OCI-LY1 (cell line): Measurements from ENCODE around the gene MAPK1IP1L.

Experiments used
- H2AFZ ChIP-seq: fragments of 200-600 bp; sonication (generic), shearing (Covaris generic); 2 replicates; pipeline ENCODE4 v1.6.0; 2014; ENCODE audit warnings: antibody characterized with exemption, mild to moderate bottlenecking, low read length
- H3F3A ChIP-seq: fragments of 200-600 bp; sonication (generic), shearing (Covaris generic); 2 replicates; pipeline ENCODE4 v1.6.0; 2014; ENCODE audit warnings: mild to moderate bottlenecking, antibody characterized with exemption, low read length, moderate library complexity; ENCODE audit not compliant: insufficient read depth
- H3K27ac ChIP-seq: fragments of 200-600 bp; sonication (generic); 2 replicates; pipeline ENCODE4 v1.5.1; 2014; ENCODE audit warnings: low read length, mixed run types, mild to moderate bottlenecking, low read depth; ENCODE audit not compliant: poor library complexity, severe bottlenecking
- H3K27me3 ChIP-seq: fragments of 200-600 bp; sonication (generic); 2 replicates; pipeline ENCODE4 v1.6.0; 2014; ENCODE audit warnings: antibody characterized with exemption, mild to moderate bottlenecking, low read length, moderate library complexity; ENCODE audit not compliant: insufficient read depth
- H3K36me3 ChIP-seq: fragments of 200-600 bp; sonication (generic); 2 replicates; pipeline ENCODE4 v1.6.1; 2014; ENCODE audit warnings: mild to moderate bottlenecking, antibody characterized with exemption, low read length, moderate library complexity, mixed read lengths; ENCODE audit not compliant: insufficient read depth
- H3K4me1 ChIP-seq: fragments of 200-600 bp; sonication (generic); 2 replicates; pipeline ENCODE4 v1.5.1; 2014; ENCODE audit warnings: mild to moderate bottlenecking, low read length, moderate library complexity; ENCODE audit not compliant: insufficient read depth, severe bottlenecking
- H3K4me2 ChIP-seq: fragments of 200-600 bp; sonication (generic), shearing (Covaris generic); 2 replicates; pipeline ENCODE4 v1.6.1; 2014; ENCODE audit warnings: low read length
- H3K4me3 ChIP-seq: fragments of 200-600 bp; sonication (generic); 2 replicates; pipeline ENCODE4 v1.5.1; 2014; ENCODE audit warnings: low read length, low read depth, mild to moderate bottlenecking, mixed read lengths; ENCODE audit not compliant: poor library complexity, severe bottlenecking
- H3K79me2 ChIP-seq: fragments of 200-600 bp; shearing (Covaris generic); 2 replicates; pipeline ENCODE4 v1.6.1; 2016; ENCODE audit warnings: mixed run types, low read length, mixed read lengths; ENCODE audit not compliant: insufficient read depth
- H3K9ac ChIP-seq: fragments of 200-600 bp; sonication (generic), shearing (Covaris generic); 2 replicates; pipeline ENCODE4 v1.6.1; 2014; ENCODE audit warnings: mild to moderate bottlenecking, low read length, mixed read lengths
- H3K9me2 ChIP-seq: fragments of 200-600 bp; sonication (generic), shearing (Covaris generic); 2 replicates; pipeline ENCODE4 v1.6.1; 2014; ENCODE audit warnings: low read depth, mild to moderate bottlenecking, low read length, mixed read lengths
- H3K9me3 ChIP-seq: fragments of 200-600 bp; shearing (Covaris generic); 2 replicates; pipeline ENCODE4 v1.6.1; 2014; ENCODE audit warnings: low read length, mixed read lengths
- H4K20me1 ChIP-seq: fragments of 200-600 bp; sonication (generic), shearing (Covaris generic); 2 replicates; pipeline ENCODE4 v1.6.0; 2016; ENCODE audit warnings: mild to moderate bottlenecking, low read length; ENCODE audit not compliant: insufficient read depth
- EZH2 ChIP-seq: fragments of 200-600 bp; sonication (generic), shearing (Covaris generic); IDR thresholded peaks from 2 replicates; pipeline ENCODE4 v1.8.0; 2017; ENCODE audit warnings: borderline replicate concordance, mixed run types, mild to moderate bottlenecking, antibody characterized with exemption, low read length, moderate library complexity, mixed read lengths
- TF ChIP-seq, protein P1 (sequence below): fragments of 200-600 bp; sonication (generic), shearing (Covaris generic); IDR thresholded peaks from 2 replicates; pipeline ENCODE4 v1.5.1; 2017; ENCODE audit warnings: mild to moderate bottlenecking, antibody characterized with exemption, low read length, moderate library complexity, mixed read lengths

The MAPK1IP1L gene

GRCh38 chr14:55105991-55106390 is 54.5 kb downstream of the MAPK1IP1L start:
- H3K27me3 ChIP-seq = no peaks in the 10 kb centered on the region
- H3K4me1 ChIP-seq = peaks cover 27% of the 10 kb centered on the region
- 0 out of 2 replicates have a peak, but pooled peaks cover 7% of the 10 kb centered on the region for H3K9me3 ChIP-seq
- H3F3A ChIP-seq = no peaks in the 10 kb centered on the region
- no peak overlapping the region for H3K9ac ChIP-seq
- no peaks in the 10 kb centered on the region for H3K9me2 ChIP-seq
- TF ChIP-seq, protein P1, sequence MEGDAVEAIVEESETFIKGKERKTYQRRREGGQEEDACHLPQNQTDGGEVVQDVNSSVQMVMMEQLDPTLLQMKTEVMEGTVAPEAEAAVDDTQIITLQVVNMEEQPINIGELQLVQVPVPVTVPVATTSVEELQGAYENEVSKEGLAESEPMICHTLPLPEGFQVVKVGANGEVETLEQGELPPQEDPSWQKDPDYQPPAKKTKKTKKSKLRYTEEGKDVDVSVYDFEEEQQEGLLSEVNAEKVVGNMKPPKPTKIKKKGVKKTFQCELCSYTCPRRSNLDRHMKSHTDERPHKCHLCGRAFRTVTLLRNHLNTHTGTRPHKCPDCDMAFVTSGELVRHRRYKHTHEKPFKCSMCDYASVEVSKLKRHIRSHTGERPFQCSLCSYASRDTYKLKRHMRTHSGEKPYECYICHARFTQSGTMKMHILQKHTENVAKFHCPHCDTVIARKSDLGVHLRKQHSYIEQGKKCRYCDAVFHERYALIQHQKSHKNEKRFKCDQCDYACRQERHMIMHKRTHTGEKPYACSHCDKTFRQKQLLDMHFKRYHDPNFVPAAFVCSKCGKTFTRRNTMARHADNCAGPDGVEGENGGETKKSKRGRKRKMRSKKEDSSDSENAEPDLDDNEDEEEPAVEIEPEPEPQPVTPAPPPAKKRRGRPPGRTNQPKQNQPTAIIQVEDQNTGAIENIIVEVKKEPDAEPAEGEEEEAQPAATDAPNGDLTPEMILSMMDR = no peak
- TF ChIP-seq EZH2 = no peak
- peaks cover 7% of the 10 kb centered on the region; the same call in 1 of the 2 replicates for H3K36me3 ChIP-seq
- H3K27ac ChIP-seq = no peak overlapping the region
- no peak overlapping the region for H2AFZ ChIP-seq
- H4K20me1 ChIP-seq = no peaks in the 10 kb centered on the region
- no peak overlapping the region for H3K4me2 ChIP-seq
- H3K79me2 ChIP-seq = no peaks in the 10 kb centered on the region
- H3K4me3 ChIP-seq = no peak overlapping the region

DNA sequence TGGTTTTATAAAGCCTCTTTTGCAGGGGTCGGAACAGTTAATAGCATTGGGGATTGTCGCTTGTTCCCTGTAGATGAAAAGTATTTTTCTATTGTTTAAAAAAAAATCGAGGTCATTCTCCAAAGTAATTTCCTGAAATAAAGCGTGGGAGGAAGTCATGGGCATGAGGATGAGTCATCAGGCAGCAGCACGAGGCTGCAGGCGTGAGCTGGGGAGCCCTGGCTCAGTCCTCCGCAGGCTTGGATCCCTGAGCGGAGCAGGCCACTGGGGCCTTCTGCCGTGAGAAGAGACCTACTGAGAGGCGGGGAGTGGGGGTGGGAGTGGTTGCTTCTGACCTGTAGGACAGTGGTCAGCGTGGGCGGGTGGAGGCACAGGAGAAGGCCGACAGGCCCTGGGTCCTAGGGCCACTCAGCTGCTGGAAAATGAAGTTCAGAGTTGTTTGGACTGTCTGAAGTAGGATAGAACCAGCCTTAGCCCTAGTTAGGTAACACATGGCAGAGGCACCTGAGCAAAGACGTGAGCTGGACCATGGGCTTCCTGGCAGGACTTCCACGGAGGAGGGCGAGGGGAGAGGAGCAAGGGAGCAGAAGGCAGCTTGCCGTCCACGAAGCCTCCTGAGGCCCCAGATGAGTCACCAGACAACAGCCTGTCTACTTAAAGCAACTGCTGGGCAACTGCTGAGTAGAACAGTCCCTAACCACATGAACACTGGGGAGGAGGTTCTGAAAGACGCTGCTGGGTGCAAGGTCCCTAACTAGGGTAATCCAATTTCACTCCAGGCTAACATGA is 56.5 kb downstream of the MAPK1IP1L start:
- no peak overlapping the region for H3K4me3 ChIP-seq
- 0 out of 2 replicates have a peak, but pooled peaks cover 7% of the 10 kb centered on the region for H3K9me3 ChIP-seq
- no peak overlapping the region for H3K4me2 ChIP-seq
- no peaks in the 10 kb centered on the region for H3K79me2 ChIP-seq
- H3K4me1 ChIP-seq = peaks cover 13% of the 10 kb centered on the region
- no peaks in the 10 kb centered on the region for H4K20me1 ChIP-seq
- TF ChIP-seq, protein P1 = no peak
- H3K9me2 ChIP-seq = no peaks in the 10 kb centered on the region
- H3F3A ChIP-seq = no peaks in the 10 kb centered on the region
- peaks cover 7% of the 10 kb centered on the region; the same call in 1 of the 2 replicates for H3K36me3 ChIP-seq
- no peak overlapping the region for H3K27ac ChIP-seq
- H3K27me3 ChIP-seq = no peaks in the 10 kb centered on the region
- no peak overlapping the region for H3K9ac ChIP-seq
- no peak overlapping the region for H2AFZ ChIP-seq

GRCh38 chr14:55109836-55110235 is 58.4 kb downstream of the MAPK1IP1L start:
- H3K79me2 ChIP-seq = no peaks in the 10 kb centered on the region
- TF ChIP-seq, protein P1 = no peak
- TF ChIP-seq EZH2 = no peak
- no peak overlapping the region for H3K27ac ChIP-seq
- no peak overlapping the region for H3K4me3 ChIP-seq
- H3K9me3 ChIP-seq = no peaks in the 10 kb centered on the region
- H3K36me3 ChIP-seq = no peaks in the 10 kb centered on the region
- no peaks in the 10 kb centered on the region for H4K20me1 ChIP-seq
- no peaks in the 10 kb centered on the region for H3K9me2 ChIP-seq
- H3K4me1 ChIP-seq = no peaks in the 10 kb centered on the region
- H3K9ac ChIP-seq = no peak overlapping the region
- no peak overlapping the region for H2AFZ ChIP-seq
- H3K27me3 ChIP-seq = no peaks in the 10 kb centered on the region
- H3F3A ChIP-seq = no peaks in the 10 kb centered on the region
- H3K4me2 ChIP-seq = no peak overlapping the region
